Endothelial cell of umbilical vein (primary cell): ENCODE measurements around the gene SKOR2. TPM values are rescaled to one million over a fixed set of nuclear protein-coding genes. Genes with fewer than 3 reads are reported as not detected.
"Not testable (repeated sequence)": the region's sequence is repeated elsewhere in the genome, so short reads cannot be mapped to it uniquely, and the experiment has no call there.

Experiments
- BruUV-seq: library from RNA; stranded (reverse); fragments of 400-500 nt; replicated peaks from 2 replicates; lab custom pipeline; 2021; lab: Mats Ljungman, UMichigan
- CTCF ChIA-PET: fragments of 300-600, 350-600 bp; sonication (Branson Sonifier 250); formaldehyde crosslinking; loops from one replicate; lab custom pipeline; 2021; ENCODE audit warnings: antibody characterized with exemption, inconsistent platforms; lab: Charles Lee
- POLR2A ChIA-PET: fragments of 300-600, 350-600 bp; sonication (Branson Sonifier 250); formaldehyde crosslinking; loops from one replicate; lab custom pipeline; 2021; ENCODE audit warnings: antibody characterized with exemption, inconsistent platforms; lab: Charles Lee
- DNase-seq: peaks from one replicate; pipeline ENCODE4 v3.0.0-alpha.2; 2011; ENCODE audit warnings: low read depth, low spot score
- FAIRE-seq: peaks from 2 replicates; lab custom pipeline; 2011; peaks lifted over from hg19 to GRCh38; lab: Jason Lieb, UNC
- H2AFZ ChIP-seq: 2 replicates; pipeline ENCODE4 v1.6.0; 2012; ENCODE audit warnings: low read depth, low read length, control low read depth, inconsistent platforms
- H3K27ac ChIP-seq: 2 replicates; pipeline ENCODE4 v1.5.1; 2011; ENCODE audit warnings: low read depth, mild to moderate bottlenecking, control low read depth, low read length, moderate library complexity; ENCODE audit not compliant: insufficient read depth
- H3K27me3 ChIP-seq, 2 experiments: 2 replicates each; pipeline versions ENCODE4 v1.6.0 to v1.6.1; 2011; ENCODE audit warnings: low read length in 2 of 2, mixed read lengths in 1 of 2; ENCODE audit not compliant: control insufficient read depth in 2 of 2, insufficient read depth in 2 of 2
- H3K36me3 ChIP-seq, 2 experiments: 2 replicates in 1 of 2; 3 replicates in 1 of 2; pipeline ENCODE4 v1.5.1; 2011; ENCODE audit warnings: low read length in 2 of 2, mild to moderate bottlenecking in 1 of 2, moderate library complexity in 1 of 2; ENCODE audit not compliant: control insufficient read depth in 2 of 2, insufficient read depth in 2 of 2; ENCODE audit errors: extremely low read depth in 1 of 2
- H3K4me1 ChIP-seq: 3 replicates; pipeline ENCODE4 v1.5.1; 2011; ENCODE audit warnings: mild to moderate bottlenecking, low read length; ENCODE audit not compliant: control insufficient read depth, insufficient read depth; ENCODE audit errors: extremely low read depth
- H3K4me2 ChIP-seq: 2 replicates; pipeline ENCODE4 v1.6.1; 2011; ENCODE audit warnings: low read length, control low read depth, mixed read lengths; ENCODE audit not compliant: insufficient read depth
- H3K4me3 ChIP-seq, 3 experiments: fragments of 200-600 bp in 1 of 3; sonication (generic), shearing (Covaris generic) in 1 of 3; replicated peaks in 1 of 3; 2 replicates each; pipeline ENCODE4 v1.5.1; 2011 to 2016; ENCODE audit warnings: control low read depth in 3 of 3, low read length in 3 of 3, mild to moderate bottlenecking in 2 of 3, inconsistent platforms in 1 of 3, low read depth in 1 of 3, moderate library complexity in 1 of 3; ENCODE audit not compliant: insufficient read depth in 1 of 3
- H3K79me2 ChIP-seq: 2 replicates; pipeline ENCODE4 v1.6.0; 2012; ENCODE audit warnings: low read length, inconsistent platforms; ENCODE audit not compliant: control insufficient read depth, insufficient read depth
- H3K9ac ChIP-seq: replicated peaks from 2 replicates; pipeline ENCODE3; 2011; ENCODE audit warnings: low read length, control low read depth; ENCODE audit not compliant: insufficient read depth; ENCODE audit errors: extremely low read depth
- H3K9me1 ChIP-seq: replicated peaks from 3 replicates; pipeline ENCODE4 v1.6.0; 2011; ENCODE audit warnings: mild to moderate bottlenecking, low read length; ENCODE audit not compliant: control insufficient read depth, insufficient read depth; ENCODE audit errors: extremely low read depth
- H3K9me3 ChIP-seq: replicated peaks from 2 replicates; pipeline ENCODE4 v1.5.1; 2012; ENCODE audit warnings: low read length, inconsistent platforms; ENCODE audit not compliant: control insufficient read depth, insufficient read depth
- H4K20me1 ChIP-seq: replicated peaks from 2 replicates; pipeline ENCODE3; 2011; ENCODE audit warnings: mild to moderate bottlenecking, low read length; ENCODE audit not compliant: control insufficient read depth, insufficient read depth; ENCODE audit errors: extremely low read depth
- FOS ChIP-seq: IDR thresholded peaks from 2 replicates; pipeline ENCODE4 v1.6.1; 2011; ENCODE audit warnings: mild to moderate bottlenecking, low read length, moderate library complexity, borderline replicate concordance; ENCODE audit not compliant: insufficient read depth
- GATA2 ChIP-seq: IDR thresholded peaks from 2 replicates; pipeline ENCODE4 v1.7.0; 2011; ENCODE audit warnings: low read depth, mild to moderate bottlenecking, moderate library complexity, mixed read lengths, low read length; ENCODE audit not compliant: insufficient read length, insufficient read depth
- JUN ChIP-seq: IDR thresholded peaks from 2 replicates; pipeline ENCODE4 v1.6.1; 2011; ENCODE audit warnings: borderline replicate concordance, low read depth; ENCODE audit not compliant: insufficient read length, insufficient read depth
- MYC ChIP-seq: IDR thresholded peaks from one replicate; pipeline ENCODE4 v1.6.1; 2011; ENCODE audit warnings: mild to moderate bottlenecking, low read depth, low read length
- POLR2A ChIP-seq: IDR thresholded peaks from 2 replicates; pipeline ENCODE4 v1.6.1; 2012; ENCODE audit warnings: low read depth, mild to moderate bottlenecking, control low read depth, low read length
- dilution Hi-C: fragments of 300-500 bp; cut with MboI; formaldehyde crosslinking; loops from one replicate; pipeline ENCODE4 v1.15.0; 2019; ENCODE audit warnings: low sequenced_read_pairs; ENCODE audit not compliant: extremely low pct_ligation_motif_present
- intact Hi-C: fragments of 100-400 bp; cut with micrococcal nuclease; formaldehyde crosslinking; loops from one replicate; pipeline ENCODE4 v1.10.0; 2022
- polyA plus RNA-seq, 4 experiments: library from polyadenylated mRNA; depleted of rRNA in 3 of 4; stranded (reverse) in 3 of 4; unstranded in 1 of 4; fragments of >200 nt; gene quantifications; 2 replicates each; pipeline versions ENCODE4 v1.2.1 to v1.2.3, GENCODE V29; 2011 to 2012; ENCODE audit warnings: missing spikeins in 1 of 4
- total RNA-seq: library from RNA; stranded (reverse); gene quantifications from 2 replicates; pipeline ENCODE4 v1.2.3, GENCODE V29; 2021

SKOR2 gene
- total and polyA plus RNA-seq, 2 donors (not counting 3 experiments of a cell fraction or from before 2014, with no cell fraction given): not detected

DNA sequence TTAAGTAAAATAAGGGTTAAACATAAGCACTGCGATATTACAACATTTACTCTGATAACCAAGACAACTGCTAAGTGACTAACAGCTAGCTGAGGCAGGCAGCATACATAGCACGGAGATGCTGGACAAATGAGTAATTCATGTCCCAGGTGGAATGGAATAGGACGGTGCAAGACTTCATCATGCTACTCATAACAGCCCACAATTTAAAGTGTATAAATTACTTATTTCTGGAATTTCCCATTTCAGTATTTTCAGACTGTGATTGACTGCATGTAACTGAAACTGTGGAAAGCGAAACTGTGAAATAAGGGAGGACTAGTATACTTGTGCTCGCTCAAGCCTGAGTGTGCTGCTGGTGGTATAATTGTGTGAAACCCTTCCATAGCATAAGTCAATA, 88.2 kb downstream of the SKOR2 start:
- DNase-seq: no peak
- POLR2A ChIA-PET: no interaction called here
- Histone ChIP-seq H3K27me3 (no peaks in the 10 kb centered on the region), H3K27ac (no peak overlapping the region), H2AFZ (no peak overlapping the region), H3K9me1 (peaks cover 3% of the 10 kb centered on the region), H3K4me3 (no peak overlapping the region), H3K4me1 (no peaks in the 10 kb centered on the region), H4K20me1 (peaks cover 3% of the 10 kb centered on the region), H3K79me2 (peaks cover 92% of the 10 kb centered on the region), H3K9me3 (no peaks in the 10 kb centered on the region), H3K4me2 (no peak overlapping the region), H3K36me3 (peaks cover 0 to 2% of the 10 kb centered on the region in 2 experiments), H3K9ac (no peak overlapping the region)
- FAIRE-seq: no peak
- dilution Hi-C loops: no loop called here
- TF ChIP-seq POLR2A: no peak
- CTCF ChIA-PET: no interaction called here
- no TSS peak for BruUV-seq
- intact Hi-C loops: no loop called here

DNA sequence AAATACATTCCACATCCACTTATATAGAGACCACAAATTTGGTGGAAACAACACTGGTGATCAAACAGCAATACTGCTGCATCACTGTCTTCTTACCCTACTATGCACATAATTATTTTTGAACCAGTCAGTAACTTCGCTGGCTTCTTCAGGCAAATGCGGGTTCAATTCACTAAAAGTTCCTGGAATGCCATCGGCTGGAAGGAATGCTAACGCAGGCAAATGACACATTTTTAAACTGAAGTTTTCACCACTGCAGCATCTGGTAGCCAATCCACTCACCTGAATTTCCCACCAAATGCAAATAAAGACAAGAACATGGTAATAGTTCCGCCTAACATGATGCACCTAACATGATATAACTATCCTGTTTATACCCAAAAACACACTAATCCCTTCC, 91.2 kb downstream of the SKOR2 start:
- no TSS peak for BruUV-seq
- Histone ChIP-seq H3K4me3 (no peak overlapping the region), H3K9ac (no peak overlapping the region), H4K20me1 (peaks cover 3% of the 10 kb centered on the region), H3K79me2 (peaks cover 74% of the 10 kb centered on the region), H3K27me3 (no peaks in the 10 kb centered on the region), H3K4me2 (no peak overlapping the region), H3K9me1 (no peaks in the 10 kb centered on the region), H3K9me3 (no peaks in the 10 kb centered on the region), H3K36me3 (no peaks in the 10 kb centered on the region), H2AFZ (no peak overlapping the region), H3K4me1 (no peaks in the 10 kb centered on the region), H3K27ac (no peak overlapping the region)
- dilution Hi-C loops: no loop called here
- DNase-seq (no peak), FAIRE-seq (no peak)
- TF ChIP-seq MYC (no peak), FOS (no peak), GATA2 (no peak), JUN (no peak)
- ChIA-PET POLR2A (no interaction called here), CTCF (interaction anchor here (1.8 kb wide), 1 partner anchor 10 kb away, joined by 5 read pairs; the partner anchor contains the start of gene HDHD2)
- intact Hi-C loops: no loop called here

DNA sequence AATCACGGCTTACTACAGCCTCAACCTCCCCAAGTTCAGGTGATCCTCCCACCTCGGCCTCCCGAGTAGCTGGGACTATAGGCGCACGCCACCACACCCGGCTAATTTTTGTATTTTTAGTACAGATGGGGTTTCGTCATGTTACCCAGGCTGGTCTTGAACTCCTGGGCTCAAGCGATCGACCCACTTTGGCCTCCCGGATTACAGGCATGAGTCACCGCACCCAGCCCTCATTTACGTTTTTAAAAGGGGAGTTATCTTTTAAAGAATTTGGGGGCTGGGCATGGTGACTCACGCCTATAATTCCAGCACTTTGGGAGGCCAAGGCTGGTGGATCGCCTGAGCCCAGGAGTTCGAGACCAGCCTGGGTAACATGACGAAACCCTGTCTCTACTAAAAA, 93.1 kb downstream of the SKOR2 start:
- H3K79me2 ChIP-seq: peaks cover 56% of the 10 kb centered on the region
- H3K9me3 ChIP-seq, H3K27me3 ChIP-seq, H3K4me3 ChIP-seq, intact Hi-C loops, POLR2A ChIA-PET, H4K20me1 ChIP-seq, H3K9ac ChIP-seq, H3K36me3 ChIP-seq, BruUV-seq, H3K9me1 ChIP-seq, DNase-seq, dilution Hi-C loops, H3K27ac ChIP-seq, H3K4me2 ChIP-seq, FAIRE-seq, H2AFZ ChIP-seq, H3K4me1 ChIP-seq: not testable (repeated sequence)
- CTCF ChIA-PET: interaction anchor here (1.5 kb wide), 1 partner anchor 9 kb away, joined by 3 read pairs; no protein-coding TSS in a partner anchor
